ENCODE data around the gene S1PR5. TPM values are rescaled to one million over a fixed set of nuclear protein-coding genes. Genes with fewer than 3 reads are reported as not detected.
"Not testable (repeated sequence)": the region's sequence is repeated elsewhere in the genome, so short reads cannot be mapped to it uniquely, and the experiment has no call there.

Gene S1PR5
- polyA plus RNA-seq, 1 experiment, result 0.40 TPM

DNA sequence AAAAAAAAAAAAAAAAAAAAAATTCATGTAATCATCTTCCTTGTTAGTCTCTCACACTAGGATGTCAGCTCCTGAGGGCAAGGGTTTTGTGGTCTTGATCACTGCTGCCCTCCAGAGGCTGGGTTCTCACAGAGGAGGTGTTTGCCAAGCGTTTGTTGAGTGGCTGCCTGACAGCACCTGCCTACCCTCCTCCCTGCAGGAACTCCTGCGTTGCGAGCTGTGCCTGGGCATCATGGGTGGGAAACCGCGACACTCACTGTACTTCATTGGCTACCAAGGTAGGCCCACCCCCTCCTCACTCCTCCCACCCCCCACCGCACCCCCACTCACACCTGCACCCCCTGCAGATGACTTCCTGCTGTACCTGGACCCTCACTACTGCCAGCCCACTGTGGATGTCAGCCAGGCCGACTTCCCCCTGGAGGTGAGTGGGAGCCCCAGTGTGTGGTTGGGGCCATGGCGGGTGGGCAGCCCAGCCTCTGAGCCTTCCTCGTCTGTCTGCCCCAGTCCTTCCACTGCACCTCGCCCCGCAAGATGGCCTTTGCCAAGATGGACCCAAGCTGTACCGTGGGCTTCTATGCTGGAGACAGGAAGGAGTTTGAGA lies 34.6 kb upstream of the S1PR5 start:
- peaks cover 40% of the 10 kb centered on the region for H3K36me3 ChIP-seq (ENCODE audit: control insufficient read depth, insufficient read depth, low read length)
- TF ChIP-seq, protein P1, sequence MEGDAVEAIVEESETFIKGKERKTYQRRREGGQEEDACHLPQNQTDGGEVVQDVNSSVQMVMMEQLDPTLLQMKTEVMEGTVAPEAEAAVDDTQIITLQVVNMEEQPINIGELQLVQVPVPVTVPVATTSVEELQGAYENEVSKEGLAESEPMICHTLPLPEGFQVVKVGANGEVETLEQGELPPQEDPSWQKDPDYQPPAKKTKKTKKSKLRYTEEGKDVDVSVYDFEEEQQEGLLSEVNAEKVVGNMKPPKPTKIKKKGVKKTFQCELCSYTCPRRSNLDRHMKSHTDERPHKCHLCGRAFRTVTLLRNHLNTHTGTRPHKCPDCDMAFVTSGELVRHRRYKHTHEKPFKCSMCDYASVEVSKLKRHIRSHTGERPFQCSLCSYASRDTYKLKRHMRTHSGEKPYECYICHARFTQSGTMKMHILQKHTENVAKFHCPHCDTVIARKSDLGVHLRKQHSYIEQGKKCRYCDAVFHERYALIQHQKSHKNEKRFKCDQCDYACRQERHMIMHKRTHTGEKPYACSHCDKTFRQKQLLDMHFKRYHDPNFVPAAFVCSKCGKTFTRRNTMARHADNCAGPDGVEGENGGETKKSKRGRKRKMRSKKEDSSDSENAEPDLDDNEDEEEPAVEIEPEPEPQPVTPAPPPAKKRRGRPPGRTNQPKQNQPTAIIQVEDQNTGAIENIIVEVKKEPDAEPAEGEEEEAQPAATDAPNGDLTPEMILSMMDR (IDR thresholded peaks at IDR 0.05; ENCODE audit: insufficient read depth, low read depth, low read length), result 0 out of 2 replicates have a peak, but pooled peaks have one; percentile 26
- no peak for DNase-seq (ENCODE audit: low read depth)
- H3K27me3 ChIP-seq (ENCODE audit: control insufficient read depth, insufficient read depth, low read length), result no peaks in the 10 kb centered on the region
- ChIA-PET CTCF (interaction anchor here (0.6 to 2.5 kb wide), 8 partner anchors 9 to 314 kb away, joined by 3 to 15 read pairs (median 5); partner anchors contain the start of gene ATG4D), POLR2A (no interaction called here)
- no peak overlapping the region for H3K4me3 ChIP-seq (ENCODE audit: low read depth, low read length)

DNA sequence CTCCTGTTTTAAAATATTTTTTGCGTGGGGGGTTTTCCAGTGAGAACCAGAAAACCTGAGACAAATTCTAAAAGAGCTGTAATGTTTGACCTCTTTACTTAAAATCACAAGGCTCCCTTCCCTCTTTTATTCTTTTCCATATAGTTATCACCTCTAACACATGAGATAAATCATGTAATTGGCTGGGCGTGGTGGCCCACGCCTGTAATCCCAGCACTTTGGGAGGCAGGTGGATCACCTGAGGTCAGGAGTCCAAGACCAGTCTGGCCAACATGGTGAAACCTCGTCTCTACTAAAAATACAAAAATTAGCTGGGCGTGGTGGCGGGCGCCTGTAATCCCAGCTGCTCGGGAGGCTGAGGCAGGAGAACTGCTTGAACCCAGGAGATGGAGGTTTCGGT lies 33.8 kb upstream of the S1PR5 start:
- H3K4me3 ChIP-seq (ENCODE audit: low read depth, low read length); DNase-seq (ENCODE audit: low read depth); POLR2A ChIA-PET; H3K27me3 ChIP-seq (ENCODE audit: control insufficient read depth, insufficient read depth, low read length): not testable (repeated sequence)
- H3K36me3 ChIP-seq (ENCODE audit: control insufficient read depth, insufficient read depth, low read length), result peaks cover 41% of the 10 kb centered on the region
- CTCF ChIA-PET, result interaction anchor here (0.6 to 2.2 kb wide), 4 partner anchors 21 to 315 kb away, joined by 3 to 10 read pairs (median 5); no protein-coding TSS in a partner anchor

DNA sequence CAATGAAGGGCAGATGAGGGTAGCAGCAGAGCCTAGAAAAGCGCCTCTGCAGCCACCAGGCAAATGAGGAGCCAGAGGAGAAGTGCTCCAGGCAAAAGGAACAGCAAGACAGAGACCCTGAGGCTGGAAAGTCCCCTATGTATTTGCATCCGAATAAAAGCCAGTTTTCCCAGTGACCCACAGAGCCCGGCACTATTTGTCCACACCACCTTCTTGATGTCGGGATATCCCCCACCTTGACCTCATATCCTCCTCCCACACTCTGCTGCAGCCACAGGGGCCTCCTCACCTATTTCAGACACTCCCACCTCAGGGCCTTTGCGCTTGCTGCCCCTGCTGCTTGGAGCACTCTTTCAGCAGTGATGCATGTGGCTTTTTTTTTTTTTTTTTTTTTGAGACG lies 33.1 kb upstream of the S1PR5 start:
- H3K27me3 ChIP-seq (ENCODE audit: control insufficient read depth, insufficient read depth, low read length), result no peaks in the 10 kb centered on the region
- DNase-seq (ENCODE audit: low read depth), result no peak
- ChIA-PET CTCF (interaction anchor here (2.2 kb wide), 1 partner anchor 67 kb away, joined by 5 read pairs; no protein-coding TSS in a partner anchor), POLR2A (no interaction called here)
- peaks cover 36% of the 10 kb centered on the region for H3K36me3 ChIP-seq (ENCODE audit: control insufficient read depth, insufficient read depth, low read length)
- no peak overlapping the region for H3K4me3 ChIP-seq (ENCODE audit: low read depth, low read length)
- TF ChIP-seq, protein P1 (IDR thresholded peaks at IDR 0.05; ENCODE audit: insufficient read depth, low read depth, low read length), result no peak

DNA sequence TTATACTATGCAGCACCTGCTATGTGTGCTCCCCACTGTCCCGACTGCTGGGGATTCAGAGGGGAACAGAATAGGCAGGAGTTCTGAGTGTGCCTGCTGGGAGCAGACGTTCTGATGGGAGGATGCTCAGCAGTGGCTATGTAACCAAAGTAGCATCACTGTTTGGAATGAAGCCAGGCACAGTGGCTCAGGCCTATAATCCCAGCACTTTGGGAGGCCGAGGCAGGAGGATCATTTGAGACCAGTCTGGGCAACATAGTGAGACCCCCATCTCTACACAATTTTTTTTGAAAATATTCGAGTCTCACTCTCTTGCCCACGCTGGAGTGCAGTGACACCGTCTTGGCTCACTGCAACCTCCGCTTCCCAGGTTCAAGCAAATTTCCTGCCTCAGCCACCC lies 32.5 kb upstream of the S1PR5 start:
- TF ChIP-seq, protein P1 (IDR thresholded peaks at IDR 0.05; ENCODE audit: insufficient read depth, low read depth, low read length), result no peak
- Histone ChIP-seq H3K27me3 (ENCODE audit: control insufficient read depth, insufficient read depth, low read length) (no peaks in the 10 kb centered on the region), H3K36me3 (ENCODE audit: control insufficient read depth, insufficient read depth, low read length) (peaks cover 33% of the 10 kb centered on the region), H3K4me3 (ENCODE audit: low read depth, low read length) (no peak overlapping the region)
- ChIA-PET POLR2A (interaction anchor here (0.7 kb wide), 1 partner anchor 14 kb away, joined by 13 read pairs; no protein-coding TSS in a partner anchor), CTCF (interaction anchor here (2.2 kb wide), 1 partner anchor 66 kb away, joined by 5 read pairs; no protein-coding TSS in a partner anchor)
- DNase-seq (ENCODE audit: low read depth), result no peak

DNA sequence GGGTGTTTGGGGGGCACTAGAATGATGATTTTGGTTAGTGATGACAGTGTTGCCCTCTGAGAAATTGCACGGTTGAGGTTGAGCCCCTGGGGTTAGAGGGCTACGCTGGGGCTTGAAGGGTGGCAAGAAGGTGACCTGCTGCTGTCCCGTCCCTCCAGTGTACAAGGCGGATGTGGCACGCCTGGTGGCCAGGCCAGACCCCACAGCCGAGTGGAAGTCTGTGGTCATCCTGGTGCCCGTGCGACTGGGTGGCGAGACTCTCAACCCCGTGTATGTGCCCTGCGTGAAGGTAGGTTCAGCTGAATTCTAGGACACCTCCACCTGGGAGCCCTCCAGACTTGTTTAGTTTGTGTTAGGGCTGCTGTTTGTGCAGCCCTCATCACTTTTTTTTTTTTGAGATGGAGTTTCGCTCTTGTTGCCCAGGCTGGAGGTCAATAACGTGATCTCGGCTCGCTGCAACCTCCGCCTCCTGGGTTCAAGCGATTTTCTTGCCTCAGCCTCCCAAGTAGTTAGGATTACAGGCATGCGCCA lies 31.6 kb upstream of the S1PR5 start:
- ChIA-PET POLR2A (no interaction called here), CTCF (interaction anchor here (0.6 to 1.6 kb wide), 2 partner anchors 69 to 564 kb away, joined by 3 to 4 read pairs; no protein-coding TSS in a partner anchor)
- peaks cover 27% of the 10 kb centered on the region for H3K36me3 ChIP-seq (ENCODE audit: control insufficient read depth, insufficient read depth, low read length)
- TF ChIP-seq, protein P1 (IDR thresholded peaks at IDR 0.05; ENCODE audit: insufficient read depth, low read depth, low read length), result no peak
- no peak overlapping the region for H3K4me3 ChIP-seq (ENCODE audit: low read depth, low read length)
- DNase-seq (ENCODE audit: low read depth), result no peak
- no peaks in the 10 kb centered on the region for H3K27me3 ChIP-seq (ENCODE audit: control insufficient read depth, insufficient read depth, low read length)

Measured in BJ (cell line).